Nephron (organoid): ENCODE measurements around the gene FADS6.

Source experiments
- H3K27ac Mint-ChIP-seq, 3 experiments: 2 replicates each; pipeline ENCODE4 v1.8.0; 2020; ENCODE audit warnings: mixed read lengths in 3 of 3, mild to moderate bottlenecking in 2 of 3, moderate library complexity in 1 of 3
- H3K27me3 Mint-ChIP-seq: 2 replicates; pipeline ENCODE4 v1.8.0; 2021; ENCODE audit warnings: low read depth, mild to moderate bottlenecking, moderate library complexity, mixed read lengths
- H3K36me3 Mint-ChIP-seq: 2 replicates; pipeline ENCODE4 v1.8.0; 2020; ENCODE audit warnings: low read depth, mixed read lengths
- H3K4me1 Mint-ChIP-seq: 2 replicates; pipeline ENCODE4 v1.8.0; 2020; ENCODE audit warnings: mixed read lengths
- H3K4me3 Mint-ChIP-seq, 3 experiments: 2 replicates each; pipeline ENCODE4 v1.8.0; 2020; ENCODE audit warnings: mild to moderate bottlenecking in 3 of 3, mixed read lengths in 3 of 3, moderate library complexity in 2 of 3
- H3K9me3 Mint-ChIP-seq: 2 replicates; pipeline ENCODE4 v1.8.0; 2020; ENCODE audit warnings: mixed read lengths
- TF ChIP-seq, protein P1 (sequence below), 3 experiments: fragments of 200-600 bp; sonication (generic); IDR thresholded peaks; one replicate each; pipeline ENCODE4 v1.5.0; 2021; ENCODE audit warnings: antibody characterized with exemption in 3 of 3; ENCODE audit not compliant: unreplicated experiment in 3 of 3

FADS6 gene, protein sequence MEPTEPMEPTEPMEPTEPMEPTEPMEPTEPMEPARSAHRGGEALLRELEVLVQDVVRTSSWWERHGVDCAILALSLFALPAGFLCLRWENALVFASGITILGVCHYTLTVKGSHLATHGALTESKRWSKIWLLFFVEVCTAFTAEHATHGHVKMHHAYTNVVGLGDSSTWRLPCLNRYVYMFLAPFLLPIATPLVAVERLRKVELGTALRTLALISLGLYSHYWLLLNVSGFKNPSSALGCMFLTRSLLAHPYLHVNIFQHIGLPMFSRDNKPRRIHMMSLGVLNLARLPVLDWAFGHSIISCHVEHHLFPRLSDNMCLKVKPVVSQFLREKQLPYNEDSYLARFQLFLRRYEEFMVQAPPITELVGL

DNA sequence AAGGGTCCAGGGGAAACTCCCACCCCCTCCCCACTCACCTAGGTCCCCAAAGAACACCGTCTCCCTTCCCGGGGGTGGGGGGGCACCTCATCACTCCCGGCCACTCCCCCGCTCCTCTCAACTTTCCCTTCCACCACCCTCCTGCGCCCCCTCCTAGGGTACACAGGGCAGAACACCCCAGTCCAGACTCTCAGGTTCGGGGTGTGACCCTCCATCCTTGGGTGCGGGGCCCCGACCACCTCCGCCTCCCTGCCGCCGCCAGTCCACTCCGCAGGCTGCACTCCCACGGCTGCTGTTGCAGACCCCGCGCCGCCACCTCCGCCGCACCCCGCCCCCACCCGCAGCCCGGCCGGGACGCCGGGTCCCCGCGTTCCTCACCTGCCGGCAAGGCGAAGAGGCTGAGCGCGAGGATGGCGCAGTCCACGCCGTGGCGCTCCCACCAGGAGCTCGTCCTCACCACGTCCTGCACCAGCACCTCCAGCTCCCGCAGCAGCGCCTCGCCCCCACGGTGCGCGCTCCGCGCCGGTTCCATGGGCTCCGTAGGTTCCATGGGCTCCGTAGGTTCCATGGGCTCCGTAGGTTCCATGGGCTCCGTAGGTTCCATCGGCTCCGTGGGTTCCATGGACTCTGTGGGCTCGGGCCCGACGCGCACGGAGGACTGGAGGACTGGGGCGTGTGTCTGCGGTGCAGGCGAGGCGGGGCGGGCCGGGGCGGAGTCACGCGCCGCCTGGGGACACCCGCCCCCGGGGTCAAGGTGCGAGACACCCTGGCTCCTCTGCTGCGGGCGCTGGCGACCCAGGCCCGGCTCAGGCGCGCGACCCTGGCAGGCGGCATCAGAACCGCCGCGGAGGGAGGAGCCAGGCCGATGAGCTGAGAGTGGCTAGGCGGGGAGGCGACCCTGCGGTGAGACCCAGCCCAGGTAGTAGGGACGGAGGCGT lies at the start of gene FADS6:
TSS of gene FADS6 (minus strand) at position 660 of the 938 bp plus-strand sequence. CDS start at position 622, 38 bp downstream.
- Mint-ChIP-seq H3K9me3 (no peaks in the 10 kb centered on the region), H3K27ac (no peak within 1 kb of the TSS), H3K4me3 (peak within 1 kb of the TSS; percentile 70 to 82 (median 70)), H3K36me3 (no peaks in the 10 kb centered on the region), H3K4me1 (no peaks in the 10 kb centered on the region), H3K27me3 (peaks cover 90% of the 10 kb centered on the region)
- TF ChIP-seq, protein P1, sequence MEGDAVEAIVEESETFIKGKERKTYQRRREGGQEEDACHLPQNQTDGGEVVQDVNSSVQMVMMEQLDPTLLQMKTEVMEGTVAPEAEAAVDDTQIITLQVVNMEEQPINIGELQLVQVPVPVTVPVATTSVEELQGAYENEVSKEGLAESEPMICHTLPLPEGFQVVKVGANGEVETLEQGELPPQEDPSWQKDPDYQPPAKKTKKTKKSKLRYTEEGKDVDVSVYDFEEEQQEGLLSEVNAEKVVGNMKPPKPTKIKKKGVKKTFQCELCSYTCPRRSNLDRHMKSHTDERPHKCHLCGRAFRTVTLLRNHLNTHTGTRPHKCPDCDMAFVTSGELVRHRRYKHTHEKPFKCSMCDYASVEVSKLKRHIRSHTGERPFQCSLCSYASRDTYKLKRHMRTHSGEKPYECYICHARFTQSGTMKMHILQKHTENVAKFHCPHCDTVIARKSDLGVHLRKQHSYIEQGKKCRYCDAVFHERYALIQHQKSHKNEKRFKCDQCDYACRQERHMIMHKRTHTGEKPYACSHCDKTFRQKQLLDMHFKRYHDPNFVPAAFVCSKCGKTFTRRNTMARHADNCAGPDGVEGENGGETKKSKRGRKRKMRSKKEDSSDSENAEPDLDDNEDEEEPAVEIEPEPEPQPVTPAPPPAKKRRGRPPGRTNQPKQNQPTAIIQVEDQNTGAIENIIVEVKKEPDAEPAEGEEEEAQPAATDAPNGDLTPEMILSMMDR (IDR thresholded peaks at IDR 0.05; ENCODE audit: unreplicated experiment in 3 of 3) = no peak

DNA sequence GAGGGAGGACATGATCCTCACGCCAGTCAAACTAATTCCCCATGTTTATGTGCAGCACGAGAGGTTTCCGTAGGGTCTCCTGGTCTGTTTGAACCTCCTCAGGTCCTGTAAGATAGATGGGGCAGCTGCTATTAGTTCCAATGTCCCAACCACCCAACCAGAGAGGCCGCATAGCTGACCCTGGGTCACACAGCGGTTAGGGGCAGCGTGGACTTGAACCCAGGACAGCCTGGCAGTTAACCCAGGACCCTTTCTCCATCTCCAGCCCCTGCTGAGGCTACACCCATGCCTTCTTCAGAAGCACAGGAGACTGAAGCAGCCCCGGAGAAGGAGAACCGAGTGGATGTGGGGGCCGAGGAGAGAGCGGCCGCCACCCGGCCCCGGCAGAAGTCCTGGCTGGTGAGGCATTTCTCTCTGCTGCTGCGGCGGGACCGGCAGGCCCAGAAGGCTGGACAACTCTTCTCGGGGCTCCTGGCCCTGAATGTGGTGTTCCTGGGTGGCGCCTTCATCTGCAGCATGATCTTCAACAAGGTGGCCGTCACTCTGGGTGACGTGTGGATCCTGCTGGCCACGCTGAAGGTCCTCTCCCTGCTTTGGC lies 47.8 kb upstream of the FADS6 start:
- Mint-ChIP-seq H3K9me3 (no peaks in the 10 kb centered on the region), H3K27ac (no peak overlapping the region), H3K4me1 (no peaks in the 10 kb centered on the region), H3K4me3 (no peak overlapping the region), H3K36me3 (no peaks in the 10 kb centered on the region), H3K27me3 (peaks cover 96% of the 10 kb centered on the region)
- TF ChIP-seq, protein P1 (IDR thresholded peaks at IDR 0.05; ENCODE audit: unreplicated experiment in 3 of 3) = no peak

DNA sequence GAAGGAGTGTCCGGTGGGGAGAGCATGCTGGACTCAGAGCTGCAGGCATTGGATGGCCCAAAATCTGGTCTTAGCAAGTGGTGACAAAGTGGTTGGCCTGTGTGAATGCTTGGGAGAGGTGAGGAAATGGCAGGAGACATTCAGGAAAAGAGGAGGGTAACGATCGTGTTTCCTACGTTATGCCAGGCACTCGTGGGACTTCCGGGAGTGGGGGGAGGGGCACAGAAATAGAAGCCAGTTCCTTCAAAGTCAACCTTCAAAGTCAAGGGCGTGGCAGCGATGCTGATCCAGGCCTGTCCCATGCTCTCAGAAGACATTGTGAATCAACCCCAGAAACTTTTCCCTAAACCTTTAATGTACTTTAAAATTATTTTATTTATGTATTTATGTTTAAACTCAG lies 46.1 kb upstream of the FADS6 start:
- H3K27ac Mint-ChIP-seq = no peak overlapping the region

DNA sequence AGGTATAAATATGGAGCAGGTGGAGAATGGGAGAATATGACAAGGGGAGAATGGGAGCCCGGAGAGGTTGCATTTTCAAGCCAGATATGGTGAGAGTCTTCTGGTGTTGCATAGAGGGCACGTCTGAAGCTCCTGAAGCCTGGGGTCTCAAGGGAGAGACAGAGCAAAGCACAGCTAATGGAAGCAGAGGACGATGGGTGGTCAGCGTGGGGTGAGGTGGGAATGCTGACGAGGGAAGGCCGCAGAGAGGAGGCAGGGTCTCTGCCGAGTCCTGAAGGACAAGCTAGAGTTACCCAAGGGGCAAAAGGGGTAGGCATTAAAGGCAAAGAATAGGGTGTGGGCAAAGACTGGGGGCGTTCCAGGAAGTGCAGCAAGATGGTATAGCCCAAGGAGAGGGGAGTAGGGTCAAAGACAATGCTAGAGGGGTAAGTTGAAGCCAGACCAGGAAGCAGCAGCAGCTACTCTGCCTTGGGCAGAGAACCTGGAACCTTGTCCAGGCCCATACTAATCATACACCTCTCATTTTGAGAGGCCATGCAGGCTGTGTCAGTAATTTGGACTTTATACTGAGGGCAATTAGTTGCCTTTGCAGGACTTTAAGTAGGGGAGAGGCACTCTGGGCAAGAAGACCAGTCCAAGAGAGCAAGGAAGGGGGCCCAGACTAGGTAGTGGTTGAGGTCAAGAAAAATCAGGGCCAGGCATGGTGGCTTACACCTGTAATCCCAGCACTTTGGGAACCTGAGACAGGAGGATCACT lies 44.9 kb upstream of the FADS6 start:
- no peaks in the 10 kb centered on the region for H3K9me3 Mint-ChIP-seq
- peaks cover 95% of the 10 kb centered on the region for H3K27me3 Mint-ChIP-seq
- H3K27ac Mint-ChIP-seq = no peak overlapping the region
- H3K4me1 Mint-ChIP-seq = no peaks in the 10 kb centered on the region
- H3K4me3 Mint-ChIP-seq = no peak overlapping the region
- TF ChIP-seq, protein P1 (IDR thresholded peaks at IDR 0.05; ENCODE audit: unreplicated experiment in 3 of 3) = no peak
- H3K36me3 Mint-ChIP-seq = no peaks in the 10 kb centered on the region

More for the DNA sequence above, 46.1 kb upstream of the FADS6 start:
- Mint-ChIP-seq H3K9me3 (no peaks in the 10 kb centered on the region), H3K4me3 (no peak overlapping the region), H3K4me1 (no peaks in the 10 kb centered on the region), H3K36me3 (no peaks in the 10 kb centered on the region), H3K27me3 (peaks cover 95% of the 10 kb centered on the region)
- TF ChIP-seq, protein P1 (IDR thresholded peaks at IDR 0.05; ENCODE audit: unreplicated experiment in 3 of 3) = no peak
